GM23338 (cell line): Measurements from ENCODE around the gene DESI1. TPM values are rescaled to one million over a fixed set of nuclear protein-coding genes. Genes with fewer than 3 reads are reported as not detected.

Experiments used
- ATAC-seq: fragments of 200-7000 bp; cut with Tn5 transposase; 3 replicates; pipeline ENCODE4 v1.9.1; 2020
- DNase-seq: peaks from one replicate; pipeline ENCODE4 v3.0.0-alpha.2; 2015; ENCODE audit warnings: low spot score
- H2AFZ ChIP-seq: fragments of 200-600 bp; sonication (generic); 2 replicates; pipeline ENCODE4 v1.8.0; 2016; ENCODE audit warnings: antibody characterized with exemption, mild to moderate bottlenecking, moderate library complexity
- H3F3A ChIP-seq: fragments of 200-600 bp; sonication (generic); replicated peaks from 2 replicates; pipeline ENCODE4 v1.8.0; 2017; ENCODE audit warnings: antibody characterized with exemption, mixed run types, low read depth
- H3K27ac ChIP-seq: fragments of 200-600 bp; sonication (generic); 2 replicates; pipeline ENCODE4 v1.6.1; 2016; ENCODE audit warnings: low read depth
- H3K27me3 ChIP-seq: fragments of 200-600 bp; sonication (generic); 2 replicates; pipeline ENCODE4 v1.8.0; 2016; ENCODE audit warnings: mild to moderate bottlenecking, mixed run types, moderate library complexity; ENCODE audit not compliant: insufficient read depth
- H3K36me3 ChIP-seq: fragments of 200-600 bp; sonication (generic); 2 replicates; pipeline ENCODE4 v1.8.0; 2016; ENCODE audit warnings: mild to moderate bottlenecking; ENCODE audit not compliant: insufficient read depth
- H3K4me1 ChIP-seq: fragments of 200-600 bp; sonication (generic); 2 replicates; pipeline ENCODE4 v1.8.0; 2016; ENCODE audit warnings: mild to moderate bottlenecking, moderate library complexity; ENCODE audit not compliant: insufficient read depth
- H3K4me2 ChIP-seq: fragments of 200-600 bp; sonication (generic); 2 replicates; pipeline ENCODE4 v1.7.1; 2017; ENCODE audit warnings: mixed run types
- H3K4me3 ChIP-seq: fragments of 200-600 bp; sonication (generic); 2 replicates; pipeline ENCODE4 v1.6.1; 2016; ENCODE audit warnings: mixed run types
- H3K79me2 ChIP-seq: fragments of 200-600 bp; sonication (generic); replicated peaks from 2 replicates; pipeline ENCODE4 v1.8.0; 2017; ENCODE audit warnings: mild to moderate bottlenecking; ENCODE audit not compliant: insufficient read depth
- H3K9me2 ChIP-seq: fragments of 200-600 bp; sonication (generic); 2 replicates; pipeline ENCODE4 v1.8.0; 2017; ENCODE audit not compliant: insufficient read depth
- H4K20me1 ChIP-seq: fragments of 200-600 bp; sonication (generic); replicated peaks from 2 replicates; pipeline ENCODE4 v1.8.0; 2017; ENCODE audit warnings: mild to moderate bottlenecking; ENCODE audit not compliant: insufficient read depth
- H3K27ac Mint-ChIP-seq: 2 replicates; pipeline ENCODE4 v1.8.0; 2020; ENCODE audit warnings: inconsistent platforms, mild to moderate bottlenecking, moderate library complexity, mixed read lengths
- H3K27me3 Mint-ChIP-seq: 3 replicates; pipeline ENCODE4 v1.8.0; 2022; ENCODE audit warnings: low read depth, mild to moderate bottlenecking, moderate library complexity, mixed read lengths, inconsistent platforms; ENCODE audit not compliant: insufficient read depth, poor library complexity
- H3K36me3 Mint-ChIP-seq: 3 replicates; pipeline ENCODE4 v1.8.0; 2021; ENCODE audit warnings: low read depth, mild to moderate bottlenecking, inconsistent platforms, moderate library complexity, mixed read lengths
- H3K4me1 Mint-ChIP-seq: 3 replicates; pipeline ENCODE4 v1.8.0; 2020; ENCODE audit warnings: mild to moderate bottlenecking, inconsistent platforms, mixed read lengths
- H3K4me3 Mint-ChIP-seq: 3 replicates; pipeline ENCODE4 v1.8.0; 2021; ENCODE audit warnings: moderate library complexity, mild to moderate bottlenecking, inconsistent platforms, mixed read lengths
- H3K9me3 Mint-ChIP-seq: 3 replicates; pipeline ENCODE4 v1.8.0; 2020; ENCODE audit warnings: moderate library complexity, mild to moderate bottlenecking, inconsistent platforms, mixed read lengths
- CREB1 ChIP-seq: fragments of 250-450 bp; sonication (Bioruptor Pico); IDR thresholded peaks from 2 replicates; pipeline ENCODE4 v1.5.0; 2020; ENCODE audit warnings: low read depth, mild to moderate bottlenecking, moderate library complexity
- CTCF ChIP-seq, 2 experiments: fragments of 200-600 bp in 1 of 2; sonication (generic) in 1 of 2; conservative IDR thresholded peaks; 2 replicates each; pipeline versions ENCODE4 v1.5.1 to v1.6.1; 2016 to 2017; ENCODE audit warnings: antibody characterized with exemption in 2 of 2, low read depth in 2 of 2, mild to moderate bottlenecking in 2 of 2, moderate library complexity in 1 of 2
- ETS1 ChIP-seq: IDR thresholded peaks from 2 replicates; pipeline ENCODE4 v1.6.1; 2016; ENCODE audit warnings: antibody characterized with exemption
- EZH2 ChIP-seq: fragments of 200-600 bp; sonication (generic); IDR thresholded peaks from one replicate; pipeline ENCODE4 v1.8.0; 2017; ENCODE audit warnings: antibody characterized with exemption, mild to moderate bottlenecking, low read depth; ENCODE audit not compliant: unreplicated experiment
- EZH2phosphoT487 ChIP-seq: fragments of 200-600 bp; sonication (generic); IDR thresholded peaks from one replicate; pipeline ENCODE4 v1.8.1; 2018; ENCODE audit warnings: antibody characterized with exemption; ENCODE audit not compliant: unreplicated experiment
- JUNB ChIP-seq: IDR thresholded peaks from one replicate; pipeline ENCODE4 v1.6.1; 2016; ENCODE audit warnings: antibody characterized with exemption; ENCODE audit not compliant: unreplicated experiment
- NANOG ChIP-seq: IDR thresholded peaks from 2 replicates; pipeline ENCODE4 v1.6.1; 2016; ENCODE audit warnings: antibody characterized with exemption, borderline replicate concordance
- POLR2AphosphoS5 ChIP-seq: IDR thresholded peaks from 2 replicates; pipeline ENCODE4 v1.6.1; 2016; ENCODE audit warnings: antibody characterized with exemption, low read depth
- REST ChIP-seq: IDR thresholded peaks from one replicate; pipeline ENCODE4 v1.6.1; 2018; ENCODE audit warnings: antibody characterized with exemption; ENCODE audit not compliant: unreplicated experiment
- STAT1 ChIP-seq: IDR thresholded peaks from one replicate; pipeline ENCODE4 v1.6.1; 2016; ENCODE audit warnings: antibody characterized with exemption; ENCODE audit not compliant: unreplicated experiment
- ZNF114 ChIP-seq: fragments of 250-450 bp; sonication (Bioruptor Pico); IDR thresholded peaks from 2 replicates; pipeline ENCODE4 v1.5.0; 2020; ENCODE audit warnings: mild to moderate bottlenecking, moderate library complexity
- ZNF331 ChIP-seq: fragments of 250-450 bp; sonication (Bioruptor Pico); IDR thresholded peaks from 2 replicates; pipeline ENCODE4 v1.5.0; 2020; ENCODE audit warnings: low read depth, mild to moderate bottlenecking, moderate library complexity
- ZNF462 ChIP-seq: fragments of 250-450 bp; sonication (Bioruptor Pico); IDR thresholded peaks from 2 replicates; pipeline ENCODE4 v1.5.0; 2020; ENCODE audit warnings: mild to moderate bottlenecking, moderate library complexity
- polyA plus RNA-seq: library from polyadenylated mRNA; unstranded; fragments of >200 nt; fragmentation: Nextera tagmentation; extraction: Ambion mirVana; gene quantifications from 2 replicates; pipeline ENCODE4 v1.2.1, GENCODE V29; 2016
- total RNA-seq: library from RNA; depleted of rRNA; stranded (reverse); fragments of >200 nt; shearing (Covaris generic); gene quantifications from 2 replicates; pipeline ENCODE4 v1.2.3, GENCODE V29; 2014

DESI1 gene
- total and polyA plus RNA-seq, 2 experiments from 2014 or later = 33.7 to 53.8 TPM

- Histone ChIP-seq H4K20me1 (peaks cover 18% of the 10 kb centered on the region), H3K4me2 (peak overlapping the region; percentile 82), H3K79me2 (peaks cover 73% of the 10 kb centered on the region), H3K4me3 (peak overlapping the region; percentile 80), H3F3A (peaks cover 22% of the 10 kb centered on the region; the same call in 1 of the 2 replicates), H2AFZ (no peak overlapping the region), H3K4me1 (peaks cover 15% of the 10 kb centered on the region), H3K9me2 (no peaks in the 10 kb centered on the region), H3K27me3 (no peaks in the 10 kb centered on the region), H3K36me3 (peaks cover 30% of the 10 kb centered on the region), H3K27ac (peak overlapping the region; percentile 98)
- TF ChIP-seq NANOG (no peak), ZNF462 (no peak), EZH2 (no peak), CREB1 (CRISPR knock-in tag) (no peak), ZNF331 (no peak), JUNB (no peak), STAT1 (no peak), ZNF114 (CRISPR knock-in tag) (no peak), REST (no peak), EZH2phosphoT487 (no peak), ETS1 (no peak), POLR2AphosphoS5 (no peak), CTCF (conservative IDR thresholded peaks at IDR 0.05; ENCODE audit: low read depth in 2 of 2) (no peak)
- peak overlapping the region; percentile 100 for H3K27ac Mint-ChIP-seq
- ATAC-seq (no peak), DNase-seq (no peak)
- peak overlapping the region; percentile 98 for H3K4me3 Mint-ChIP-seq
- H3K4me1 Mint-ChIP-seq = peaks cover 20% of the 10 kb centered on the region
- peaks cover 18% of the 10 kb centered on the region for H3K27me3 Mint-ChIP-seq
- no peaks in the 10 kb centered on the region; the same call in 2 of the 3 replicates for H3K9me3 Mint-ChIP-seq
- H3K36me3 Mint-ChIP-seq = peaks cover 51% of the 10 kb centered on the region
Measured at GRCh38 chr22:41621911-41622179, 1.0 kb upstream of the DESI1 start.
